Lower leg skin (tissue), 3 donors: ENCODE data around the gene TMEM245.

Source experiments
- POLR2A ChIP-seq, 2 donors: fragments of 450-650 bp; IDR thresholded peaks; one replicate each; pipeline ENCODE4 v1.6.1; 2016 to 2017; ENCODE audit warnings: antibody characterized with exemption in 2 of 2, mild to moderate bottlenecking in 1 of 2, moderate library complexity in 1 of 2
- TF ChIP-seq, protein P1 (sequence below), 3 donors: fragments of 450-650 bp; IDR thresholded peaks; one replicate each; pipeline ENCODE4 v1.5.1; 2016; ENCODE audit warnings: antibody characterized with exemption in 3 of 3, mild to moderate bottlenecking in 3 of 3, moderate library complexity in 2 of 3

DNA sequence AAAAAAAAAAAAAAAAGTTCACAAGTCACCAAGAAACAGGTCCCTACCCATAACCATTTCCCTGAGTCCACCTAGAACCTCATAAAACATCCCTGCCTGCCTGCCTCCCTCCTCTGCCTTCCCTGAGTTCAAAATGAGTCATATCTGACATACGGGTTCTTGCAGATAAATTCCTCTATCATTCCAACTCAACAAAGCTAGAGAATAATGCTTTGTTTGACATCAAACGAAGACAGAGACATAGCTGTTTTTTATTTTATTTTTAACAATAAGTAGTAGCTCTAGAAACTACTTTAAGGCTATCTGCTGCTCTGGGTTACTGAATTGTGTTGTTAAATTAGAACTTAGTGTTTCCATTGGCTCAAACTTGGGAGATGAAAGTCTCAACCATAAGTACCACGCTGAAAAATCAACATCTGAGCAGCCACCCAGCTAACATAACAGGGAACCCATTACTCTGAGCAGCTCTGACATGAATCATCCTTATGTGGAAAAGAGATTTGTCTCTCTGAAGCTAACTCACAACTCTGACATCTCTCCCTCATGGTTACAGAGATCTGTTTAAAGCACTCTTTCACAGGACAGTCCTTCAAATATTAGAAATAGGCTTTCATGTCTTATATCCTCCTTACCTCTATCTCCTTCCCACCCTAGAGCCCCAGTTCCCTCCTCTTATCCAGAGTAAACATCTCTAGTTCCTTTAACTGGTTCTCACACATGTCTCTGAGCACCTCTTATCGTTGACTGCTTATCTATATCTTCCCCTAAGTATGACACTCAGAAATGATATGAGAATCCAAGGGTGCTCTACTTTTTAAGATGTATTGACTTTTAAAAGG lies 12.1 kb downstream of the TMEM245 start:
- TF ChIP-seq, protein P1, sequence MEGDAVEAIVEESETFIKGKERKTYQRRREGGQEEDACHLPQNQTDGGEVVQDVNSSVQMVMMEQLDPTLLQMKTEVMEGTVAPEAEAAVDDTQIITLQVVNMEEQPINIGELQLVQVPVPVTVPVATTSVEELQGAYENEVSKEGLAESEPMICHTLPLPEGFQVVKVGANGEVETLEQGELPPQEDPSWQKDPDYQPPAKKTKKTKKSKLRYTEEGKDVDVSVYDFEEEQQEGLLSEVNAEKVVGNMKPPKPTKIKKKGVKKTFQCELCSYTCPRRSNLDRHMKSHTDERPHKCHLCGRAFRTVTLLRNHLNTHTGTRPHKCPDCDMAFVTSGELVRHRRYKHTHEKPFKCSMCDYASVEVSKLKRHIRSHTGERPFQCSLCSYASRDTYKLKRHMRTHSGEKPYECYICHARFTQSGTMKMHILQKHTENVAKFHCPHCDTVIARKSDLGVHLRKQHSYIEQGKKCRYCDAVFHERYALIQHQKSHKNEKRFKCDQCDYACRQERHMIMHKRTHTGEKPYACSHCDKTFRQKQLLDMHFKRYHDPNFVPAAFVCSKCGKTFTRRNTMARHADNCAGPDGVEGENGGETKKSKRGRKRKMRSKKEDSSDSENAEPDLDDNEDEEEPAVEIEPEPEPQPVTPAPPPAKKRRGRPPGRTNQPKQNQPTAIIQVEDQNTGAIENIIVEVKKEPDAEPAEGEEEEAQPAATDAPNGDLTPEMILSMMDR (IDR thresholded peaks at IDR 0.05): no peak
- no peak for TF ChIP-seq POLR2A (IDR thresholded peaks at IDR 0.05)
